Type B pancreatic cell (in vitro differentiated cells): ENCODE results near the gene DAPK1. TPM values are rescaled to one million over a fixed set of nuclear protein-coding genes. Genes with fewer than 3 reads are reported as not detected.

ENCODE experiments used
- DNase-seq: peaks from one replicate; pipeline ENCODE4 v3.0.0; 2021; ENCODE audit warnings: mixed read lengths; ENCODE audit not compliant: unreplicated experiment; ENCODE audit errors: extremely low spot score
- H3K27ac Mint-ChIP-seq: 2 replicates; pipeline ENCODE4 v1.8.0; 2021; ENCODE audit warnings: mild to moderate bottlenecking, mixed read lengths
- H3K27me3 Mint-ChIP-seq: 2 replicates; pipeline ENCODE4 v1.8.0; 2021; ENCODE audit warnings: mixed read lengths
- H3K36me3 Mint-ChIP-seq: 2 replicates; pipeline ENCODE4 v1.8.0; 2021; ENCODE audit warnings: mixed read lengths
- H3K4me1 Mint-ChIP-seq: one replicate; pipeline ENCODE4 v1.8.0; 2021; ENCODE audit warnings: mixed read lengths; ENCODE audit not compliant: unreplicated experiment
- H3K4me3 Mint-ChIP-seq: 2 replicates; pipeline ENCODE4 v1.8.0; 2021; ENCODE audit warnings: mild to moderate bottlenecking, mixed read lengths
- H3K9me3 Mint-ChIP-seq: 2 replicates; pipeline ENCODE4 v1.8.0; 2021; ENCODE audit warnings: mixed read lengths
- total RNA-seq: library from RNA; stranded (reverse); gene quantifications from 2 replicates; pipeline ENCODE4 v1.2.1, GENCODE V29; 2021; ENCODE audit warnings: low replicate concordance
- TF ChIP-seq, protein P1 (sequence below): fragments of 200-600 bp; sonication (generic); conservative IDR thresholded peaks from 2 replicates; pipeline ENCODE4 v1.5.0; 2021; ENCODE audit warnings: antibody characterized with exemption, mild to moderate bottlenecking

Gene DAPK1
- total RNA-seq, 1 donor from 2014 or later = 160 TPM

DNA sequence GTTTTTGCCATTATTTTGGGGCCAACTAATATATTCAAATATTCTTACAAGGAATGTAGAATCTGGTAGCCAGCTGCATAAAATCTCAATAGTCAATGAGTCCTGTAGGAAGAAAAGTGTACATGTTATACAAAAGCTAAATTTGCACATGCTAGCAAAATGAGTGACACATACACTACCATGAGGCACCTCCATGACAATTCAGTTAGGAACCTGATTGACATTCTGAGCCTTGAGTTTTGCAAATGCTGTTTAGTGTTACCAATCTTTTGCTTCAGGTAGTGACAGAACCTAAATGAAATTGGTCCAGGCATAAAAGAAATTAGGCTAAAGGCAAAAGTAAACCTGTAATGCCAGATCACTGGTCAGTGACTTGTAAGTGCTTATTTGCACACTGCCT, 6.8 kb upstream of the DAPK1 start:
- H3K4me1 Mint-ChIP-seq = peaks cover 19% of the 10 kb centered on the region
- H3K27ac Mint-ChIP-seq = no peak overlapping the region
- DNase-seq = no peak
- H3K4me3 Mint-ChIP-seq = no peak overlapping the region
- peaks cover 4% of the 10 kb centered on the region for H3K9me3 Mint-ChIP-seq
- H3K36me3 Mint-ChIP-seq = no peaks in the 10 kb centered on the region
- TF ChIP-seq, protein P1, sequence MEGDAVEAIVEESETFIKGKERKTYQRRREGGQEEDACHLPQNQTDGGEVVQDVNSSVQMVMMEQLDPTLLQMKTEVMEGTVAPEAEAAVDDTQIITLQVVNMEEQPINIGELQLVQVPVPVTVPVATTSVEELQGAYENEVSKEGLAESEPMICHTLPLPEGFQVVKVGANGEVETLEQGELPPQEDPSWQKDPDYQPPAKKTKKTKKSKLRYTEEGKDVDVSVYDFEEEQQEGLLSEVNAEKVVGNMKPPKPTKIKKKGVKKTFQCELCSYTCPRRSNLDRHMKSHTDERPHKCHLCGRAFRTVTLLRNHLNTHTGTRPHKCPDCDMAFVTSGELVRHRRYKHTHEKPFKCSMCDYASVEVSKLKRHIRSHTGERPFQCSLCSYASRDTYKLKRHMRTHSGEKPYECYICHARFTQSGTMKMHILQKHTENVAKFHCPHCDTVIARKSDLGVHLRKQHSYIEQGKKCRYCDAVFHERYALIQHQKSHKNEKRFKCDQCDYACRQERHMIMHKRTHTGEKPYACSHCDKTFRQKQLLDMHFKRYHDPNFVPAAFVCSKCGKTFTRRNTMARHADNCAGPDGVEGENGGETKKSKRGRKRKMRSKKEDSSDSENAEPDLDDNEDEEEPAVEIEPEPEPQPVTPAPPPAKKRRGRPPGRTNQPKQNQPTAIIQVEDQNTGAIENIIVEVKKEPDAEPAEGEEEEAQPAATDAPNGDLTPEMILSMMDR = no peak
- H3K27me3 Mint-ChIP-seq = peaks cover 6% of the 10 kb centered on the region

DNA sequence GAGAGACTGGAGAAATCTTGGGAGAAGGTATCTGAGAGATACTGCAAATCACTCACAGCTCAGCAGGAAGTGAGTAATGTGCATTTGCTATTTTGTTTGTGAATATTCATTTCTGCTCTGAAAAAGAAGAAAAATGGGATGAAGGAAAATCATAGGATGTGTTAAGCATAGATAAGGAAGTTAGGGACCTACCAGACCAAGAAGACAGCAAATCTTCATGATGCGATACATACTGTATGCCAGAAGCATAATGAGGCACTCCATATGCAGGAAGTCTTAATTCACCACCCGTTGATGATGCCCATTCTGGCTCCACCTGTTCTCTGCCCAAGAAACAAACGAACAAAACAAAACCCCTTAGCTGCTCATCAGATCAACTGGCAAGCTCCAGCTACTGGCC, 6.1 kb upstream of the DAPK1 start:
- H3K4me3 Mint-ChIP-seq = no peak overlapping the region
- TF ChIP-seq, protein P1 = no peak
- H3K4me1 Mint-ChIP-seq = peaks cover 19% of the 10 kb centered on the region
- H3K36me3 Mint-ChIP-seq = no peaks in the 10 kb centered on the region
- peaks cover 6% of the 10 kb centered on the region for H3K27me3 Mint-ChIP-seq
- DNase-seq = no peak
- peaks cover under 1% of the 10 kb centered on the region for H3K9me3 Mint-ChIP-seq
- no peak overlapping the region for H3K27ac Mint-ChIP-seq

DNA sequence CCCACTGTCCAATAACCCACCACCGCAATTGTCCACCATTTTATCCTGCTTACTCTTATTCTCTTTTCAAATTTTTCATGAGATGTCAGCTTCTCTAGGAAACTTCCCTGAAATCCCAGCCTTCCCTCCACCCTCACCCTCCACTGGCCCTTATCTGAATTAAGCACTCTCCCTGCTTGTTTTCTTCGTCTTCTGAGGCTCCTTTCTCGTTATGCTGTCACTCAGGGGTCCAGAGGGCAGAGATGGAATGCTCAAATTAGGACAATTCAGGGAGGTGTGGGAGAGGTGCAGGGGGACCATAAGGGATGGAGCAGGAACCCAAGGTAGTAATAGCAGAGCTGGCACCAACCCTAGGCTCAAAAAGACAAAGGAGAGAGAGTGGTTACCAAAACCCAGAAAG, 5.0 kb upstream of the DAPK1 start:
- peaks cover 6% of the 10 kb centered on the region for H3K27me3 Mint-ChIP-seq
- H3K36me3 Mint-ChIP-seq = no peaks in the 10 kb centered on the region
- peaks cover 24% of the 10 kb centered on the region for H3K4me1 Mint-ChIP-seq
- TF ChIP-seq, protein P1 = no peak
- no peaks in the 10 kb centered on the region for H3K9me3 Mint-ChIP-seq
- H3K4me3 Mint-ChIP-seq = no peak overlapping the region
- no peak for DNase-seq
- no peak overlapping the region for H3K27ac Mint-ChIP-seq

DNA sequence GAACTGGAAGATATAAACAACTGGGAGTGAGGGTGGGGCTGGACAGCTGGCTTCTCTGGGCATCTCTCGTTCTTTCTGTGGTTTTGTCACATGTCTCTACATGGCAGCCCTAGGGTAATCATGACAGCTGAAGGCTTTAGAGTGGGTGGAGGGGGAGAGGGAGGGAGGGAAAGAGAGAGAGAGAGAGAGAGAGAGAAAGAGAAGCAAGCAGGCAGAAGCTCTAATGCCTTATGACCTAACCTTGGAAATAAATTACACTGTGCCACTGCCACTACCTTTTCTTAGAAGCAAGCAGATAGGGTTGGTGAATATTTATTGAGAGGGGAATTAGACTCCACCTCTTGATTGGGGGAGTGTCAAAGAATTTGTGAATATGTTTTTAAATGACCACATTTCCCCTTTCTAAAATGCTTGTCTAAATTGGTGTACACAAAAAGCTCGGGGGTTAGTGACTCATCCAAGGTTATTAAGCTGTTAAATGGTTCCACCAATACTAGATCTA, 2.6 kb upstream of the DAPK1 start:
- no peak overlapping the region for H3K27ac Mint-ChIP-seq
- TF ChIP-seq, protein P1 = no peak

DNA sequence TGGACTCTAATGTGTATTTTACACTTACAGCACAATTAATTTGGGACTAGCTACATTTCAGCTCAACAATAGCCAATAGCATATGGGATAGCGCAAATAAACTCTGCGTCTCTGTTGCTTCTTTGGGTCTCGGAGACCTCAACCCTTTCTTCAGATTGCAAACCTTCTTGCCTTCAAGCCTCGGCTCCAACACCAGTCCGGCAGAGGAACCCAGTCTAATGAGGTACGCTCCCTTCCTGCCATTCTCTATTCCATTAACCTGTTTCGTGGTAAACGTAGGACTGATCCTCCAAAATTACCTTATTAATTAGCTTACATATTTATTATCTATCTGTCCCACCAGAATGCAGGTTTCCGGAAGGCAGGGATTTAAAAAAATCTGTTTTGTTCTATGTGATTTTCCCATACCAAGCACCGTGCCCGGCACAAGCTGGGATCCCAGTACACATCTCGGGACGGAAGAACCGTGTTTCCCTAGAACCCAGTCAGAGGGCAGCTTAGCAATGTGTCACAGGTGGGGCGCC, 525 bp upstream of the DAPK1 start:
- Mint-ChIP-seq H3K4me3 (peak overlapping the region; percentile 88), H3K9me3 (no peaks in the 10 kb centered on the region), H3K27ac (peak overlapping the region; percentile 83), H3K36me3 (peaks cover 18% of the 10 kb centered on the region), H3K27me3 (peaks cover 6% of the 10 kb centered on the region), H3K4me1 (peaks cover 34% of the 10 kb centered on the region)
- TF ChIP-seq, protein P1 = no peak
- no peak for DNase-seq

More for the DNA sequence above, 2.6 kb upstream of the DAPK1 start:
- Mint-ChIP-seq H3K36me3 (peaks cover 6% of the 10 kb centered on the region), H3K4me1 (peaks cover 24% of the 10 kb centered on the region), H3K27me3 (peaks cover 6% of the 10 kb centered on the region), H3K9me3 (no peaks in the 10 kb centered on the region), H3K4me3 (peak overlapping the region; percentile 69)
- DNase-seq = no peak
